Astrocyte (in vitro differentiated cells and primary cell): Measurements from ENCODE around the gene KRT86.

ENCODE experiments used
- CTCF ChIP-seq: IDR thresholded peaks from 2 replicates; pipeline ENCODE4 v1.5.1; 2011; ENCODE audit warnings: low read depth, mild to moderate bottlenecking, inconsistent platforms, low read length, moderate library complexity; ENCODE audit not compliant: insufficient read depth
- EZH2 ChIP-seq: IDR thresholded peaks from 2 replicates; pipeline ENCODE4 v1.6.1; 2012; ENCODE audit warnings: mild to moderate bottlenecking, low read length, inconsistent platforms; ENCODE audit not compliant: insufficient read depth

GRCh38 chr12:52234223-52234810, 40.1 kb upstream of the KRT86 start:
- no peak for TF ChIP-seq CTCF
- TF ChIP-seq EZH2 = no peak
